Mononuclear cell (primary cell): ENCODE measurements around the gene C1QL1. TPM values are rescaled to one million over a fixed set of nuclear protein-coding genes. Genes with fewer than 3 reads are reported as not detected.

Source experiments
- H3K27me3 ChIP-seq: 2 replicates; pipeline ENCODE4 v1.6.0; 2011; ENCODE audit warnings: low read length, control low read depth; ENCODE audit not compliant: insufficient read depth
- H3K4me1 ChIP-seq: 2 replicates; pipeline ENCODE4 v1.5.1; 2011; ENCODE audit warnings: mild to moderate bottlenecking, low read length, control low read depth; ENCODE audit not compliant: insufficient read depth
- H3K4me3 ChIP-seq: 2 replicates; pipeline ENCODE4 v1.5.1; 2011; ENCODE audit warnings: mild to moderate bottlenecking, low read length, moderate library complexity
- H3K9me3 ChIP-seq: 2 replicates; pipeline ENCODE4 v1.5.1; 2011; ENCODE audit warnings: low read depth, mild to moderate bottlenecking, control low read depth, low read length
- total RNA-seq: library from RNA; depleted of rRNA; stranded (reverse); fragments of >200 nt; gene quantifications from one replicate; pipeline ENCODE4 v1.2.3, GENCODE V29; 2012

The C1QL1 gene
- total RNA-seq, 1 donor, result not detected

DNA sequence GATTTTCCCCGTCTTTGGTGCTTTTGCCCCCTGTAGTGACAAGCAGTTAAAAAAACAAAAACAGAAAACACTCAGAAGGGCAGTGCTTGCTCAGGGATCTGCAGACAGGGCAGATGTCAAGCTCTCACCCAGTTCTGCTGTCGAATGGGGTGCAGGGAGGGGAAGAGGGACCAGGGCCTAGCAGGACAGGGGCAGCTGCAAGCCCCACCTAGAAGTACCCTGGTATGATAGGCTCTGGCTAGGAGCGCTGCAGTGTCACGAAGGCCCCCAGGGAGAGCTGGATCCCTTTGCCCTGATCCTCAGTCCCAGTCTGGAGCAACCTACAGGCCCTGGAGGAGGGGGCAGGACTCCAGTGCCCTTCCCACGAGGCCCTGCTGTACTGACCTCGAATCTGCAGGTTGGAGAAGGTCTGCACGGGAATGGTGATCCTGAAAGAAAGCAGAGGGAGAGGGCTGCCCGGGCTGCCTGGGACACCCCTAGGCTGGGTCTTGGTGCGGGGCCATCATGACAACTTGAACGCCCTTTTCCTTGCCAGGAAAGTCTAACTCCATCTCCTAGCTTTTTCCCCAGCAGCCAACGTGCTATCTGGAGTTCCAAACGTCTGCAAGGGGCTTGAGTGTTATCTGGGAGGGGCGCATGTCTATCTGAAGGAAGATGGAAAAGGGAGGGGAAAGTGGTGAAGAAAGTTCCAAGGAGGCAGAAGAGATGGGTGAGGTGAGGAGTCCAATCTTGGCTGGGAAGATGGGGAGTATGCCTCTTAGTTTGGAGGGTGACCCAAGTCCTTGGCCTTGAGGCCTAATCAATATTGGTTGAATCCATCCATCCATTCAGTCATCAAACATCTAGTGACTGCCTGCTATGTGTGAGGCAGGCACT is 57.6 kb downstream of the C1QL1 start:
- peaks cover 20% of the 10 kb centered on the region for H3K4me1 ChIP-seq
- H3K4me3 ChIP-seq, result no peak overlapping the region
- H3K27me3 ChIP-seq, result peaks cover 11% of the 10 kb centered on the region
- no peaks in the 10 kb centered on the region for H3K9me3 ChIP-seq

Other genes with a start within 250 kb of the C1QL1 start
- gene ADAM11, start 209.3 kb downstream of the C1QL1 start, total RNA-seq, result 0.21 TPM
- not detected for gene GJC1, start 138.0 kb downstream of the C1QL1 start, total RNA-seq
- gene HIGD1B, start 120.4 kb downstream of the C1QL1 start, total RNA-seq, result not detected
- gene EFTUD2, start 68.9 kb downstream of the C1QL1 start, total RNA-seq, result 132 TPM
- gene GFAP, start 52.8 kb downstream of the C1QL1 start, total RNA-seq, result 0.52 TPM
- gene KIF18B, start 20.5 kb downstream of the C1QL1 start, total RNA-seq, result 0.10 TPM
- gene DCAKD, start 83.3 kb upstream of the C1QL1 start, total RNA-seq, result 8.9 TPM
- gene NMT1, start 93.0 kb upstream of the C1QL1 start, total RNA-seq, result 35.2 TPM
- 1.9 TPM for gene PLCD3, start 164.2 kb upstream of the C1QL1 start, total RNA-seq
- gene ACBD4, start 167.4 kb upstream of the C1QL1 start, total RNA-seq, result 6.9 TPM
- 17.9 TPM for gene HEXIM1, start 180.2 kb upstream of the C1QL1 start, total RNA-seq
- 3.4 TPM for gene HEXIM2, start 193.6 kb upstream of the C1QL1 start, total RNA-seq